SW 1271 (cell line): Measurements from ENCODE around the gene MID1IP1.

Source experiments
- DNase-seq, 2 experiments: peaks; one replicate each; lab custom pipeline; 2025; lab: John Stamatoyannopoulos, UW

Gene MID1IP1

GRCh38 chrX:38800981-38801845 is at the start of gene MID1IP1:
Gene MID1IP1, plus strand, starts transcription at chrX:38801459. Its CDS starts 3,488 bp downstream, at chrX:38804947.
- no peak for DNase-seq

DNA sequence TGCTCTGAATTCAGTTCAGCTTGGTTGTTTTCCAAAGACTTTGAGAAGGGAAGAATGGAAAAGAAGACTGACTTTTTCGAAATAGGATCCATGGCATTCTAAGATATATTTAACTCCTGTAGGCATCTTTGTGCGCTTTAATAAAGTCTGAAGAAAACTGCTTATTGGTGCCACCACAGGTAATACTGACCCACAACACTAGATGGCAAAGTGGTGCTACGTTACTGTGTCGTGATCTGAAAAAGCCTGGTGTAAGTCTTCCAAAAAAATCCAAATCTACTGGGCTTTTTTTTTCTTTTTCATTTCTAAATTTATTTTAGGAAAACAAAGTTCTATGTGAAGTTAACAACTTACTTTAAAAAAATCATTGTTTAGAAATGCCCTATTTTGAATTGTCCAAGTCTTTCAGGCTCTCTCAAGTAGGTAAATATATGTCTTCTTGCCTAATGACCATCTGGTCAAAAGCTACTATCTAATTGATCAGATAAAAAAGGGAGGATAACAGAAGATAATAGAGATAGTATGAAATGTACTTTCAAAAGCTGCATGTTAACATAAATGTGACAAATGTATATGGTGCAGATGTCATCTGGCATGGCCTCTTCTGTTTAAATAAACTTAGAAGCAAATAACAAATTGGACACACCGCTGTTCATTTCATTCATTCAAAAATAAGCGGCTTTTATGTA is 47.0 kb upstream of the MID1IP1 start:
- peak in 1 of 2 experiments; percentile 4 for DNase-seq

- no peak for DNase-seq
Measured at GRCh38 chrX:38754818-38755718, 46.2 kb upstream of the MID1IP1 start.

GRCh38 chrX:38760883-38761282 is 40.4 kb upstream of the MID1IP1 start:
- DNase-seq: no peak

- peak in 1 of 2 experiments; percentile 2 for DNase-seq
Measured at GRCh38 chrX:38768079-38768478, 33.2 kb upstream of the MID1IP1 start.

- no peak for DNase-seq
Measured at GRCh38 chrX:38770152-38770551, 31.1 kb upstream of the MID1IP1 start.

DNA sequence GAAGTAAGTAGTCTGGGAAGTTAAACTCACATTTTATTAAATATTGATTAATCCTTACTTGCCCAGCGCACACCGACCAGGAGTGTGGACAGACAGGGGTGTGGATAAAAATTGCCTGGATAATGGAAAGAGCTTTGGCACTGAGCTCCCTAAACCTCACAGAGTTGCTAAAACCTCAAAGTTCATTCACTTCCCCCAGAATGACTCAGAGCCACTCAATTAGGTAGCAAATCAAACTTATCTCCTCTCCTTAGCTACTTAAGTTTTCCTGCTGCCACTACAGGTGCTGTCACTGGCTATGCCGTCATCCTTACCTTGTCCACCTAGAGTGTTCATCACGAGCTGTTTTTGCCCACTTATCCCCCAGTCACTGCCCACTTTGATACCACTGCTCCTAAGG is 27.0 kb upstream of the MID1IP1 start:
- no peak for DNase-seq

- no peak for DNase-seq
Measured at GRCh38 chrX:38796946-38797345, 4.3 kb upstream of the MID1IP1 start.

GRCh38 chrX:38798956-38799355 is 2.3 kb upstream of the MID1IP1 start:
- DNase-seq: no peak

- no peak for DNase-seq
Measured at GRCh38 chrX:38799995-38800580, 1.2 kb upstream of the MID1IP1 start.

DNA sequence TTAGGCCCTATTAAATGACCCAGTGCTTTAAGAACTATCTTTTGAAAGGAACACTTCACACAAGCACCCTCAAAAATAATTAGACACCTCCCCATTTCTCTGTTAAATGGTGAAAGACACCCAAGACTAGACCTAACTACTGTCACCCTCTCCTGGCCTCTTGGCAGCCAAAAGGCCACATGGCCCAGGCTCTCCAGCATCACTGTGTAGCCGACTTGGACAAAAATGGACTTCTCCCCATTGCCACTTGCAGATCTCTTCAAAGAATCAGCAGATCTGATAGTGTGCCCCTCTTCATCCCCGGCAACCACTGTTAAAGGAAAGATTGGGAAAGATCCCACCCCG is 2.0 kb downstream of the MID1IP1 start:
- DNase-seq: no peak

GRCh38 chrX:38803588-38804431 is 2.6 kb downstream of the MID1IP1 start:
- DNase-seq: peak; percentile 19 to 51

- DNase-seq: no peak
Measured at GRCh38 chrX:38804432-38804681, 3.1 kb downstream of the MID1IP1 start.

GRCh38 chrX:38804682-38805431 is 3.6 kb downstream of the MID1IP1 start:
- DNase-seq: no peak

DNA sequence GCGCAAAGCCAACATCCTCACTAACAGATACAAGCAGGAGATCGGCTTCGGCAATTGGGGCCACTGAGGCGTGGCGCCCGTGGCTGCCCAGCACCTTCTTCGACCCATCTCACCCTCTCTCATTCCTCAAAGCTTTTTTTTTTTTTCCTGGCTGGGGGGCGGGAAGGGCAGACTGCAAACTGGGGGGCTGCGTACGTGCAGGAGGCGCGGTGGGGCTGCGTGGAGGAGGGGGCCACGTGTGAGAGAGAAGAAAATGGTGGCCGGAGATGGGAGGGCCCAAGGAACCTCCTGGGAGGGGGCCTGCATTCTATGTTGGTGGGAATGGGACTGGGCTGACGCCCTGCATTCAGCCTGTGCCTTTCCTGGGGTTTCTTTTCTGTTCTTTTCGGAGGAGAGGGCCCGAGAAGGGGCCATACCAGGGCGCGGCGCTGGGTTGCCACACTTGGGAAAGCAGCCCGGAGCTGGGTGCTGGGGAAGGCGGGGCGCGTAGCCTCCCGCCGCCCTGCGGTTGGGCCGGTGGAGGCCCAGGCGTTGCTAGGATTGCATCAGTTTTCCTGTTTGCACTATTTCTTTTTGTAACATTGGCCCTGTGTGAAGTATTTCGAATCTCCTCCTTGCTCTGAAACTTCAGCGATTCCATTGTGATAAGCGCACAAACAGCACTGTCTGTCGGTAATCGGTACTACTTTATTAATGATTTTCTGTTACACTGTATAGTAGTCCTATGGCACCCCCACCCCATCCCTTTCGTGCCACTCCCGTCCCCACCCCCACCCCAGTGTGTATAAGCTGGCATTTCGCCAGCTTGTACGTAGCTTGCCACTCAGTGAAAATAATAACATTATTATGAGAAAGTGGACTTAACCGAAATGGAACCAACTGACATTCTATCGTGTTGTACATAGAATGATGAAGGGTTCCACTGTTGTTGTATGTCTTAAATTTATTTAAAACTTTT is 4.5 kb downstream of the MID1IP1 start:
- peak in 1 of 2 experiments; percentile 27 for DNase-seq

- DNase-seq: no peak
Measured at GRCh38 chrX:38806875-38807621, 5.8 kb downstream of the MID1IP1 start.

- no peak for DNase-seq
Measured at GRCh38 chrX:38807873-38808272, 6.6 kb downstream of the MID1IP1 start.

DNA sequence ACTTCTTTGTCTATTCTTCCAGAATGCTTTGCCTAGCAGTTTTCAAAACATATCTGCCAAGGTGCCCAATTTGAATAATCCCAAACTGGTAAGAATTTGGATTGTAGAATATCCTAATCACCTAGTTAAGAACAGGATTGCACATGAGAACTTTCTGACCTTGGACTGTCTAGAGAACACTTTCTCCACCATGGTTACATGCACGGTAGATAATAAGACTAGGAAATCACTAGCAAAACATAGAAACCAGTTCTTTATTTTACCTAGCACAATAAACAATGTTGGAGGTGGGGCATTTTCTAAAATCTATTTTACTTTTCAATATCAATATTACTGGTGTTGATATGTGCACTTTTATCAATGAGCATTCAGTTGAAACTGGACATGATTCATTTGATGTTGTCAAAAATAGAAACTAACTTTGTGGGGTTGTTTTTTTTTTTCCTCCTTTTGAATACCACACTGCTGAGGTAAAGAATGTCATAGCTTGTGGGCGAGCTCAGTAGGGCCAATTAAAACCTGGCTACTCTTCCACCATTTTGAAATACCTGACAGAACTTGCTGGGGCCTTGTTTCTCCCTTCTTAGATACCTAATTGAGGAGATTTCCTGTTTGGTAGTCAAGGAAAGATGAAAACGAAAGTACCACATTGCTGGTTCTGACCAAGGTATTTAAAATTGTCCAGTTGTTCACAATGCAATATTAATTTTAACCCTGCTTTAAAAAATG is 10.4 kb downstream of the MID1IP1 start:
- DNase-seq: no peak
